Uterus (tissue), 4 donors: ENCODE results near the gene DEFB112. TPM values are rescaled to one million over a fixed set of nuclear protein-coding genes. Genes with fewer than 3 reads are reported as not detected.

Source experiments
- DNase-seq, 2 donors: peaks; one replicate each; pipeline ENCODE4 v3.0.0-alpha.2; 2019 to 2020
- H3K27ac ChIP-seq, 2 donors: fragments of 200-600 bp; sonication (generic); 1 replicate in 1 of 2; 2 replicates in 1 of 2; pipeline ENCODE4 v1.5.1; 2016 to 2018
- H3K27me3 ChIP-seq, 2 donors: fragments of 200-600 bp; sonication (generic); one replicate each; pipeline ENCODE4 v1.5.1; 2018 to 2019; ENCODE audit warnings: control low read depth in 1 of 2
- H3K36me3 ChIP-seq, 2 donors: fragments of 200-600 bp; sonication (generic); one replicate each; pipeline ENCODE4 v1.5.1; 2019; ENCODE audit warnings: control low read depth in 1 of 2
- H3K4me1 ChIP-seq, 2 donors: fragments of 200-600 bp; sonication (generic); one replicate each; pipeline ENCODE4 v1.5.1; 2018 to 2019; ENCODE audit warnings: control low read depth in 1 of 2
- H3K4me3 ChIP-seq, 2 donors: fragments of 200-600 bp; sonication (generic); 1 replicate in 1 of 2; 2 replicates in 1 of 2; pipeline ENCODE4 v1.5.1; 2018 to 2019; ENCODE audit warnings: mild to moderate bottlenecking in 1 of 2
- H3K9me3 ChIP-seq, 2 donors: fragments of 200-600 bp; sonication (generic); one replicate each; pipeline ENCODE4 v1.5.1; 2019; ENCODE audit warnings: control low read depth in 1 of 2
- CTCF ChIP-seq, 4 experiments: fragments of 200-600 bp in 2 of 4; fragments of 450-650 bp in 2 of 4; sonication (generic) in 2 of 4; IDR thresholded peaks; one replicate each; pipeline ENCODE4 v1.5.1; 2016 to 2019; ENCODE audit warnings: antibody characterized with exemption in 4 of 4, mild to moderate bottlenecking in 2 of 4, moderate library complexity in 1 of 4
- POLR2A ChIP-seq, 2 donors: fragments of 450-650 bp; IDR thresholded peaks; one replicate each; pipeline ENCODE4 v1.6.1; 2016; ENCODE audit warnings: antibody characterized with exemption in 2 of 2, mild to moderate bottlenecking in 1 of 2, moderate library complexity in 1 of 2
- intact Hi-C: fragments of 100-400 bp; cut with DNase I; formaldehyde crosslinking; loops from one replicate; pipeline ENCODE4 v1.15.1; 2023; ENCODE audit warnings: low total_unique reads
- total RNA-seq, 4 donors: library from RNA; depleted of rRNA in 3 of 4; stranded (reverse); fragments of >200 nt in 3 of 4; gene quantifications; one replicate each; pipeline versions ENCODE4 v1.1.0 to v1.2.4, GENCODE V29; 2014 to 2023
- donor health status: DM: yes; HTN: yes; CAD: no.

The DEFB112 gene
- total RNA-seq, 4 donors from 2014 or later: not detected

GRCh38 chr6:50076431-50076830 is 26.7 kb upstream of the DEFB112 start:
- H3K27me3 ChIP-seq: no peaks in the 10 kb centered on the region
- no peak for DNase-seq
- H3K27ac ChIP-seq: no peak overlapping the region
- TF ChIP-seq CTCF (IDR thresholded peaks at IDR 0.05) (no peak), POLR2A (IDR thresholded peaks at IDR 0.05) (no peak)
- no peak overlapping the region for H3K4me3 ChIP-seq
- H3K4me1 ChIP-seq: no peaks in the 10 kb centered on the region
- no peaks in the 10 kb centered on the region for H3K36me3 ChIP-seq
- intact Hi-C loops: no loop called here
- no peaks in the 10 kb centered on the region for H3K9me3 ChIP-seq

- DNase-seq: no peak
- H3K4me3 ChIP-seq: no peak overlapping the region
- TF ChIP-seq POLR2A (IDR thresholded peaks at IDR 0.05): no peak
- TF ChIP-seq CTCF (IDR thresholded peaks at IDR 0.05): no peak
- H3K36me3 ChIP-seq: no peaks in the 10 kb centered on the region
- no peak overlapping the region for H3K27ac ChIP-seq
- intact Hi-C loops: no loop called here
- no peaks in the 10 kb centered on the region for H3K9me3 ChIP-seq
- H3K27me3 ChIP-seq: no peaks in the 10 kb centered on the region
- no peaks in the 10 kb centered on the region for H3K4me1 ChIP-seq
Measured at GRCh38 chr6:50071921-50072320, 22.2 kb upstream of the DEFB112 start.

- H3K9me3 ChIP-seq: no peaks in the 10 kb centered on the region
- no peak overlapping the region for H3K27ac ChIP-seq
- intact Hi-C loops: no loop called here
- DNase-seq: no peak
- no peak overlapping the region for H3K4me3 ChIP-seq
- no peaks in the 10 kb centered on the region for H3K36me3 ChIP-seq
- no peaks in the 10 kb centered on the region for H3K27me3 ChIP-seq
- TF ChIP-seq CTCF (IDR thresholded peaks at IDR 0.05) (no peak), POLR2A (IDR thresholded peaks at IDR 0.05) (no peak)
- no peaks in the 10 kb centered on the region for H3K4me1 ChIP-seq
Measured at GRCh38 chr6:50070101-50070500, 20.4 kb upstream of the DEFB112 start.

GRCh38 chr6:50062051-50062450 is 12.3 kb upstream of the DEFB112 start:
- no peaks in the 10 kb centered on the region for H3K4me1 ChIP-seq
- H3K27ac ChIP-seq: no peak overlapping the region
- H3K4me3 ChIP-seq: no peak overlapping the region
- H3K27me3 ChIP-seq: no peaks in the 10 kb centered on the region
- TF ChIP-seq POLR2A (IDR thresholded peaks at IDR 0.05): no peak
- no peak for TF ChIP-seq CTCF (IDR thresholded peaks at IDR 0.05)
- H3K36me3 ChIP-seq: no peaks in the 10 kb centered on the region
- intact Hi-C loops: no loop called here
- H3K9me3 ChIP-seq: no peaks in the 10 kb centered on the region
- no peak for DNase-seq

GRCh38 chr6:50056242-50056641 is 6.5 kb upstream of the DEFB112 start:
- H3K27ac ChIP-seq: no peak overlapping the region
- no peaks in the 10 kb centered on the region for H3K9me3 ChIP-seq
- intact Hi-C loops: no loop called here
- H3K36me3 ChIP-seq: no peaks in the 10 kb centered on the region
- H3K4me3 ChIP-seq: no peak overlapping the region
- no peak for DNase-seq
- no peak for TF ChIP-seq CTCF (IDR thresholded peaks at IDR 0.05)
- TF ChIP-seq POLR2A (IDR thresholded peaks at IDR 0.05): no peak
- H3K27me3 ChIP-seq: no peaks in the 10 kb centered on the region
- H3K4me1 ChIP-seq: no peaks in the 10 kb centered on the region
